Activated CD8-positive, alpha-beta memory T cell treated with anti-CD3 and anti-CD28 coated beads, Interleukin-2, amount 10 ng/mL, durations not matched to agents 7 days and 5 days (primary cell): ENCODE measurements around the gene TCTN2. TPM values are rescaled to one million over a fixed set of nuclear protein-coding genes. Genes with fewer than 3 reads are reported as not detected.

ENCODE experiments used
- ATAC-seq: fragments of 150-1000 bp; cut with Tn5 transposase; one replicate; pipeline ENCODE4 v1.10.0; 2021; ENCODE audit warnings: moderate library complexity
- CTCF ChIA-PET: fragments of 350-600 bp; sonication (Branson Sonifier 250); formaldehyde crosslinking; loops from one replicate; lab custom pipeline; 2021; ENCODE audit warnings: antibody characterized with exemption; lab: Charles Lee
- DNase-seq: peaks from one replicate; pipeline ENCODE4 v3.0.0-alpha.2; 2020
- H3K27ac Mint-ChIP-seq: one replicate; pipeline ENCODE4 v1.8.0; 2021; ENCODE audit warnings: mild to moderate bottlenecking, mixed read lengths
- H3K27me3 Mint-ChIP-seq: one replicate; pipeline ENCODE4 v1.8.0; 2021; ENCODE audit warnings: mixed read lengths
- H3K36me3 Mint-ChIP-seq: one replicate; pipeline ENCODE4 v1.8.0; 2021; ENCODE audit warnings: mild to moderate bottlenecking, mixed read lengths
- H3K4me1 Mint-ChIP-seq: one replicate; pipeline ENCODE4 v1.8.0; 2021; ENCODE audit warnings: mixed read lengths
- H3K4me3 Mint-ChIP-seq: one replicate; pipeline ENCODE4 v1.8.0; 2021; ENCODE audit warnings: mild to moderate bottlenecking, moderate library complexity, mixed read lengths
- H3K9me3 Mint-ChIP-seq: one replicate; pipeline ENCODE4 v1.8.0; 2022; ENCODE audit warnings: low read depth, mixed read lengths
- total RNA-seq, 2 experiments: library from RNA; stranded (reverse); gene quantifications; one replicate each; pipeline ENCODE4 v1.2.3, GENCODE V29; 2021

The TCTN2 gene
- total RNA-seq: 1 to 10 TPM; 2.6 to 2.9 TPM

- Mint-ChIP-seq H3K27ac (peak within 1 kb of the TSS; percentile 19), H3K4me1 (peaks cover 10% of the 10 kb centered on the region), H3K27me3 (no peaks in the 10 kb centered on the region), H3K36me3 (no peaks in the 10 kb centered on the region), H3K9me3 (no peaks in the 10 kb centered on the region), H3K4me3 (peak within 1 kb of the TSS; percentile 79)
- ATAC-seq (peak; percentile 100), DNase-seq (peak; percentile 97)
- CTCF ChIA-PET: interaction anchor here (1.0 to 2.5 kb wide), 3 partner anchors 10 to 41 kb away, joined by 4 to 11 read pairs (median 4); partner anchors contain the start of gene ATP6V0A2
These were observed at the start of gene TCTN2 for GRCh38 chr12:123670882-123671728. Gene TCTN2, plus strand, starts transcription at chr12:123671113. Its CDS starts 128 bp downstream, at chr12:123671241.

GRCh38 chr12:123621619-123622530 is 49.0 kb upstream of the TCTN2 start:
- CTCF ChIA-PET: interaction anchor here (0.9 to 1.1 kb wide), 2 partner anchors 10 to 91 kb away, joined by 3 read pairs; no protein-coding TSS in a partner anchor

GRCh38 chr12:123633379-123634141 is 37.4 kb upstream of the TCTN2 start, which contains the start of the genes EIF2B1 and GTF2H3:
Gene EIF2B1, minus strand, starts transcription at chr12:123633686. Its CDS starts 129 bp downstream, at chr12:123633557.
Gene GTF2H3, plus strand, starts transcription at chr12:123633829. Its CDS starts 31 bp downstream, at chr12:123633860.
- CTCF ChIA-PET: interaction anchor here (1.1 to 2.0 kb wide), 4 partner anchors 10 to 268 kb away, joined by 3 to 5 read pairs (median 3); partner anchors contain the start of gene ATP6V0A2
- H3K4me1 Mint-ChIP-seq: peaks cover 35% of the 10 kb centered on the region
- H3K27me3 Mint-ChIP-seq: no peaks in the 10 kb centered on the region
- DNase-seq (peak; percentile 99), ATAC-seq (peak; percentile 98)
- H3K27ac Mint-ChIP-seq: peak within 1 kb of the TSS; percentile 93
- peaks cover 26% of the 10 kb centered on the region for H3K36me3 Mint-ChIP-seq
- H3K4me3 Mint-ChIP-seq: peak within 1 kb of the TSS; percentile 90
- H3K9me3 Mint-ChIP-seq: no peaks in the 10 kb centered on the region

More at GRCh38 chr12:123621619-123622530, 49.0 kb upstream of the TCTN2 start:
- no peak for DNase-seq
- Mint-ChIP-seq H3K4me3 (no peak overlapping the region), H3K4me1 (peaks cover 3% of the 10 kb centered on the region), H3K36me3 (peaks cover 57% of the 10 kb centered on the region), H3K27ac (no peak overlapping the region), H3K9me3 (no peaks in the 10 kb centered on the region), H3K27me3 (no peaks in the 10 kb centered on the region)
- ATAC-seq: no peak

- H3K27ac Mint-ChIP-seq: peak overlapping the region; percentile 93
- peak; percentile 45 for DNase-seq
These were observed 36.8 kb upstream of the TCTN2 start for GRCh38 chr12:123634142-123634561.

GRCh38 chr12:123643911-123644310 is 27.0 kb upstream of the TCTN2 start:
- DNase-seq (no peak), ATAC-seq (no peak)
- Mint-ChIP-seq H3K4me1 (peaks cover 5% of the 10 kb centered on the region), H3K4me3 (no peak overlapping the region), H3K36me3 (peaks cover 31% of the 10 kb centered on the region), H3K27ac (no peak overlapping the region), H3K27me3 (no peaks in the 10 kb centered on the region), H3K9me3 (no peaks in the 10 kb centered on the region)
- CTCF ChIA-PET: no interaction called here

More at GRCh38 chr12:123634142-123634561, 36.8 kb upstream of the TCTN2 start:
- CTCF ChIA-PET: interaction anchor here (1.1 to 1.6 kb wide), 2 partner anchors 11 to 269 kb away, joined by 3 read pairs; no protein-coding TSS in a partner anchor
- no peak for ATAC-seq
- H3K4me3 Mint-ChIP-seq: peak overlapping the region; percentile 90
- no peaks in the 10 kb centered on the region for H3K9me3 Mint-ChIP-seq
- peaks cover 34% of the 10 kb centered on the region for H3K4me1 Mint-ChIP-seq
- H3K27me3 Mint-ChIP-seq: no peaks in the 10 kb centered on the region
- peaks cover 20% of the 10 kb centered on the region for H3K36me3 Mint-ChIP-seq

- no peak overlapping the region for H3K27ac Mint-ChIP-seq
- H3K27me3 Mint-ChIP-seq: no peaks in the 10 kb centered on the region
- H3K4me1 Mint-ChIP-seq: peaks cover 3% of the 10 kb centered on the region
- ATAC-seq: no peak
- H3K4me3 Mint-ChIP-seq: no peak overlapping the region
- DNase-seq: no peak
- peaks cover 29% of the 10 kb centered on the region for H3K36me3 Mint-ChIP-seq
- CTCF ChIA-PET: interaction anchor here (0.6 to 1.6 kb wide), 2 partner anchors 26 to 196 kb away, joined by 3 to 4 read pairs; partner anchors contain the start of gene TCTN2
- H3K9me3 Mint-ChIP-seq: no peaks in the 10 kb centered on the region
These were observed 25.5 kb upstream of the TCTN2 start for GRCh38 chr12:123645380-123645779.

GRCh38 chr12:123645878-123646277 is 25.0 kb upstream of the TCTN2 start:
- peaks cover under 1% of the 10 kb centered on the region for H3K4me1 Mint-ChIP-seq
- CTCF ChIA-PET: interaction anchor here (0.6 to 1.6 kb wide), 2 partner anchors 25 to 196 kb away, joined by 3 to 4 read pairs; partner anchors contain the start of gene TCTN2
- no peak overlapping the region for H3K4me3 Mint-ChIP-seq
- peaks cover 31% of the 10 kb centered on the region for H3K36me3 Mint-ChIP-seq
- no peak for ATAC-seq
- H3K27me3 Mint-ChIP-seq: no peaks in the 10 kb centered on the region
- H3K9me3 Mint-ChIP-seq: no peaks in the 10 kb centered on the region
- no peak for DNase-seq
- no peak overlapping the region for H3K27ac Mint-ChIP-seq

- Mint-ChIP-seq H3K4me1 (no peaks in the 10 kb centered on the region), H3K27ac (no peak overlapping the region), H3K4me3 (no peak overlapping the region), H3K9me3 (no peaks in the 10 kb centered on the region), H3K27me3 (no peaks in the 10 kb centered on the region), H3K36me3 (peaks cover 36% of the 10 kb centered on the region)
- CTCF ChIA-PET: no interaction called here
- DNase-seq (no peak), ATAC-seq (no peak)
These were observed 22.5 kb upstream of the TCTN2 start for GRCh38 chr12:123648401-123648800.

- DNase-seq: no peak
- ATAC-seq: no peak
- H3K4me3 Mint-ChIP-seq: no peak overlapping the region
- no peaks in the 10 kb centered on the region for H3K9me3 Mint-ChIP-seq
- no peaks in the 10 kb centered on the region for H3K27me3 Mint-ChIP-seq
- peaks cover 39% of the 10 kb centered on the region for H3K36me3 Mint-ChIP-seq
- no peak overlapping the region for H3K27ac Mint-ChIP-seq
- peaks cover 9% of the 10 kb centered on the region for H3K4me1 Mint-ChIP-seq
- CTCF ChIA-PET: no interaction called here
These were observed 16.7 kb upstream of the TCTN2 start for GRCh38 chr12:123654129-123654701.

GRCh38 chr12:123655420-123655819 is 15.5 kb upstream of the TCTN2 start:
- Mint-ChIP-seq H3K36me3 (peaks cover 48% of the 10 kb centered on the region), H3K27ac (no peak overlapping the region), H3K27me3 (no peaks in the 10 kb centered on the region), H3K4me3 (no peak overlapping the region), H3K4me1 (peaks cover 21% of the 10 kb centered on the region), H3K9me3 (no peaks in the 10 kb centered on the region)
- CTCF ChIA-PET: no interaction called here
- no peak for ATAC-seq
- no peak for DNase-seq

GRCh38 chr12:123656392-123656791 is 14.5 kb upstream of the TCTN2 start:
- no peak for ATAC-seq
- CTCF ChIA-PET: interaction anchor here (1.0 kb wide), 1 partner anchor 56 kb away, joined by 4 read pairs; the partner anchor contains the start of gene ATP6V0A2
- peaks cover 24% of the 10 kb centered on the region for H3K4me1 Mint-ChIP-seq
- H3K27ac Mint-ChIP-seq: no peak overlapping the region
- H3K4me3 Mint-ChIP-seq: no peak overlapping the region
- DNase-seq: no peak
- no peaks in the 10 kb centered on the region for H3K27me3 Mint-ChIP-seq
- peaks cover 46% of the 10 kb centered on the region for H3K36me3 Mint-ChIP-seq
- no peaks in the 10 kb centered on the region for H3K9me3 Mint-ChIP-seq

GRCh38 chr12:123657211-123657610 is 13.7 kb upstream of the TCTN2 start:
- no peak for DNase-seq
- CTCF ChIA-PET: no interaction called here
- ATAC-seq: no peak
- Mint-ChIP-seq H3K27me3 (no peaks in the 10 kb centered on the region), H3K27ac (no peak overlapping the region), H3K36me3 (peaks cover 41% of the 10 kb centered on the region), H3K4me1 (peaks cover 24% of the 10 kb centered on the region), H3K9me3 (no peaks in the 10 kb centered on the region), H3K4me3 (no peak overlapping the region)
